Tibial nerve (tissue), 4 donors: Measurements from ENCODE around the gene MME. TPM values are rescaled to one million over a fixed set of nuclear protein-coding genes. Genes with fewer than 3 reads are reported as not detected.

ENCODE experiments used
- DNase-seq, 2 donors: peaks; one replicate each; pipeline ENCODE4 v3.0.0-alpha.2; 2019; ENCODE audit warnings: low spot score in 2 of 2
- H3K27ac ChIP-seq, 4 donors: fragments of 200-600 bp; sonication (generic) in 3 of 4; one replicate each; pipeline ENCODE4 v1.5.1; 2017 to 2019; ENCODE audit warnings: mild to moderate bottlenecking in 1 of 4
- H3K27me3 ChIP-seq, 2 donors: fragments of 200-600 bp; sonication (generic) in 1 of 2; one replicate each; pipeline versions ENCODE4 v1.5.1 to v1.6.0; 2017 to 2019
- H3K36me3 ChIP-seq, 3 donors: fragments of 200-600 bp; sonication (generic); one replicate each; pipeline ENCODE4 v1.5.1; 2018 to 2019
- H3K4me1 ChIP-seq, 4 donors: fragments of 200-600 bp; sonication (generic) in 3 of 4; one replicate each; pipeline ENCODE4 v1.5.1; 2017 to 2019
- H3K4me3 ChIP-seq, 4 donors: fragments of 200-600 bp; sonication (generic) in 3 of 4; one replicate each; pipeline ENCODE4 v1.5.1; 2017 to 2019; ENCODE audit warnings: mild to moderate bottlenecking in 1 of 4, moderate library complexity in 1 of 4
- H3K9me3 ChIP-seq, 4 donors: fragments of 200-600 bp; sonication (generic) in 3 of 4; one replicate each; pipeline ENCODE4 v1.5.1; 2017 to 2019
- CTCF ChIP-seq, 5 experiments: fragments of 200-600 bp in 3 of 5; fragments of 450-650 bp in 2 of 5; sonication (generic) in 3 of 5; IDR thresholded peaks; one replicate each; pipeline ENCODE4 v1.5.1; 2016 to 2019; ENCODE audit warnings: antibody characterized with exemption in 5 of 5, mild to moderate bottlenecking in 3 of 5, moderate library complexity in 2 of 5
- EP300 ChIP-seq, 2 donors: sonication (generic); formaldehyde crosslinking; IDR thresholded peaks; one replicate each; pipeline ENCODE4 v1.6.1; 2017; ENCODE audit warnings: antibody characterized with exemption in 2 of 2, mild to moderate bottlenecking in 1 of 2
- POLR2A ChIP-seq, 2 donors: fragments of 450-650 bp; IDR thresholded peaks; one replicate each; pipeline ENCODE4 v1.6.1; 2017; ENCODE audit warnings: antibody characterized with exemption in 2 of 2, mild to moderate bottlenecking in 2 of 2, moderate library complexity in 2 of 2
- WGBS, 2 donors: methylation state at CpG; one replicate each; pipeline ENCODE4 v1.1.5; 2018; 5-methylcytosine and 5-hydroxymethylcytosine counted together
- total RNA-seq, 4 donors: library from RNA; depleted of rRNA; stranded (reverse); fragments of >200 nt; gene quantifications; one replicate each; pipeline ENCODE4 v1.1.0, GENCODE V29; 2016

MME gene
- total RNA-seq, 4 donors from 2014 or later: 47.7 to 127 (median 112) TPM

- no peak for TF ChIP-seq POLR2A (IDR thresholded peaks at IDR 0.05)
- TF ChIP-seq CTCF (IDR thresholded peaks at IDR 0.05): no peak
- no peak for TF ChIP-seq EP300 (IDR thresholded peaks at IDR 0.05)
- 84 to 91% methylated on average over 4 of the region's 4 CpGs for WGBS, 2 donors
Observed at GRCh38 chr3:155161640-155162292, 81.6 kb downstream of the MME start.

GRCh38 chr3:155164306-155164705 lies 84.2 kb downstream of the MME start:
- no peak for TF ChIP-seq POLR2A (IDR thresholded peaks at IDR 0.05)
- TF ChIP-seq CTCF (IDR thresholded peaks at IDR 0.05): no peak
- no peak for TF ChIP-seq EP300 (IDR thresholded peaks at IDR 0.05)
- DNase-seq: no peak
- no peaks in the 10 kb centered on the region for H3K36me3 ChIP-seq
- H3K27me3 ChIP-seq: no peaks in the 10 kb centered on the region
- H3K27ac ChIP-seq: no peak overlapping the region
- no peaks in the 10 kb centered on the region for H3K4me1 ChIP-seq
- no peaks in the 10 kb centered on the region for H3K9me3 ChIP-seq
- H3K4me3 ChIP-seq: no peak overlapping the region

More at GRCh38 chr3:155161640-155162292, 81.6 kb downstream of the MME start:
- H3K9me3 ChIP-seq: no peaks in the 10 kb centered on the region
- H3K4me3 ChIP-seq: no peak overlapping the region
- no peaks in the 10 kb centered on the region for H3K36me3 ChIP-seq
- DNase-seq: no peak
- no peaks in the 10 kb centered on the region for H3K27me3 ChIP-seq
- H3K27ac ChIP-seq: no peak overlapping the region
- H3K4me1 ChIP-seq: no peaks in the 10 kb centered on the region

- Histone ChIP-seq H3K4me3 (no peak overlapping the region), H3K4me1 (no peaks in the 10 kb centered on the region), H3K36me3 (peaks cover 0 to 6% (median 0%) of the 10 kb centered on the region in 3 donors), H3K27ac (no peak overlapping the region), H3K27me3 (no peaks in the 10 kb centered on the region), H3K9me3 (no peaks in the 10 kb centered on the region)
- DNase-seq: no peak
- TF ChIP-seq CTCF (IDR thresholded peaks at IDR 0.05) (no peak), POLR2A (IDR thresholded peaks at IDR 0.05) (no peak), EP300 (IDR thresholded peaks at IDR 0.05) (no peak)
- 94 to 100% methylated on average over 2 of the region's 2 CpGs for WGBS, 2 donors
Observed at GRCh38 chr3:155166441-155166840, 86.3 kb downstream of the MME start.

- H3K4me3 ChIP-seq: no peak overlapping the region
- 72 to 85% methylated on average over 2 of the region's 2 CpGs for WGBS, 2 donors
- H3K27me3 ChIP-seq: no peaks in the 10 kb centered on the region
- no peaks in the 10 kb centered on the region for H3K9me3 ChIP-seq
- H3K4me1 ChIP-seq: no peaks in the 10 kb centered on the region
- TF ChIP-seq POLR2A (IDR thresholded peaks at IDR 0.05): no peak
- TF ChIP-seq EP300 (IDR thresholded peaks at IDR 0.05): no peak
- TF ChIP-seq CTCF (IDR thresholded peaks at IDR 0.05): no peak
- no peak overlapping the region for H3K27ac ChIP-seq
- peaks cover 0 to 6% (median 0%) of the 10 kb centered on the region in 3 donors for H3K36me3 ChIP-seq
- no peak for DNase-seq
Observed at GRCh38 chr3:155169197-155169596, 89.1 kb downstream of the MME start.

- no peaks in the 10 kb centered on the region for H3K27me3 ChIP-seq
- DNase-seq: no peak
- TF ChIP-seq EP300 (IDR thresholded peaks at IDR 0.05): no peak
- no peaks in the 10 kb centered on the region for H3K4me1 ChIP-seq
- 64 to 79% methylated on average over 1 of the region's 1 CpG for WGBS, 2 donors
- H3K9me3 ChIP-seq: no peaks in the 10 kb centered on the region
- no peak overlapping the region for H3K27ac ChIP-seq
- H3K4me3 ChIP-seq: no peak overlapping the region
- peaks cover 0 to 6% (median 0%) of the 10 kb centered on the region in 3 donors for H3K36me3 ChIP-seq
Observed at GRCh38 chr3:155173771-155174170, 93.7 kb downstream of the MME start.
